ENCODE results near the gene POFUT2. TPM values are rescaled to one million over a fixed set of nuclear protein-coding genes. Genes with fewer than 3 reads are reported as not detected.
A peak's percentile ranks its signal among the peaks of the same experiment; 100 is the strongest.

Gene POFUT2
- total RNA-seq, 4 donors from 2014 or later, result 4.8 to 11.0 (median 5.9) TPM

DNA sequence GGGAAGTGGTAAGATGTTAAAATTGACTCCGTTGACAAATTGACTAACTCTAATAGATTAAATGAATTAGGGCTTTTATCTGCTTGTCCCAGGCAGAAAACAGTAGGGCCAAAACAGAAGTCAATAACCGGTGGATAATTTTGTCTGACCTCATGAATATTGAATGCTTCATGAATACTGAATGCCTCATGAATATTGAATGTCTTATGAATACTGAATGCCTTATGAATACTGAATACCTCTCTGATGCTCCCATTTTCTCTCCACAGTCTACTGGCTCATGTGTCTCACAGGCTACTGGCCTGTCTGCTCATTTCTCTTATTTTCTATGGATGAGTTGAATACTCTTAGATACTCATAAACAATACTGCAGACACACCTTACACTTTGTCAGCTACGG, 56.0 kb downstream of the POFUT2 start:
- intact Hi-C loops (cut with DNase I; ENCODE audit: low total_unique reads), result no loop called here
- Histone ChIP-seq H3K36me3 (no peaks in the 10 kb centered on the region), H3K27ac (no peak overlapping the region), H3K4me3 (no peak overlapping the region), H3K9me3 (no peaks in the 10 kb centered on the region), H3K27me3 (peaks cover 11 to 15% (median 11%) of the 10 kb centered on the region in 3 donors), H3K4me1 (no peaks in the 10 kb centered on the region)
- ATAC-seq (no peak), DNase-seq (no peak)
- in situ Hi-C loops (cut with MboI; ENCODE audit: low sequenced_read_pairs in 4 of 4), result no loop called here
- TF ChIP-seq, protein P1, sequence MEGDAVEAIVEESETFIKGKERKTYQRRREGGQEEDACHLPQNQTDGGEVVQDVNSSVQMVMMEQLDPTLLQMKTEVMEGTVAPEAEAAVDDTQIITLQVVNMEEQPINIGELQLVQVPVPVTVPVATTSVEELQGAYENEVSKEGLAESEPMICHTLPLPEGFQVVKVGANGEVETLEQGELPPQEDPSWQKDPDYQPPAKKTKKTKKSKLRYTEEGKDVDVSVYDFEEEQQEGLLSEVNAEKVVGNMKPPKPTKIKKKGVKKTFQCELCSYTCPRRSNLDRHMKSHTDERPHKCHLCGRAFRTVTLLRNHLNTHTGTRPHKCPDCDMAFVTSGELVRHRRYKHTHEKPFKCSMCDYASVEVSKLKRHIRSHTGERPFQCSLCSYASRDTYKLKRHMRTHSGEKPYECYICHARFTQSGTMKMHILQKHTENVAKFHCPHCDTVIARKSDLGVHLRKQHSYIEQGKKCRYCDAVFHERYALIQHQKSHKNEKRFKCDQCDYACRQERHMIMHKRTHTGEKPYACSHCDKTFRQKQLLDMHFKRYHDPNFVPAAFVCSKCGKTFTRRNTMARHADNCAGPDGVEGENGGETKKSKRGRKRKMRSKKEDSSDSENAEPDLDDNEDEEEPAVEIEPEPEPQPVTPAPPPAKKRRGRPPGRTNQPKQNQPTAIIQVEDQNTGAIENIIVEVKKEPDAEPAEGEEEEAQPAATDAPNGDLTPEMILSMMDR (IDR thresholded peaks at IDR 0.05 in 4 of 5, conservative IDR thresholded peaks at IDR 0.05 in 1 of 5), result no peak

DNA sequence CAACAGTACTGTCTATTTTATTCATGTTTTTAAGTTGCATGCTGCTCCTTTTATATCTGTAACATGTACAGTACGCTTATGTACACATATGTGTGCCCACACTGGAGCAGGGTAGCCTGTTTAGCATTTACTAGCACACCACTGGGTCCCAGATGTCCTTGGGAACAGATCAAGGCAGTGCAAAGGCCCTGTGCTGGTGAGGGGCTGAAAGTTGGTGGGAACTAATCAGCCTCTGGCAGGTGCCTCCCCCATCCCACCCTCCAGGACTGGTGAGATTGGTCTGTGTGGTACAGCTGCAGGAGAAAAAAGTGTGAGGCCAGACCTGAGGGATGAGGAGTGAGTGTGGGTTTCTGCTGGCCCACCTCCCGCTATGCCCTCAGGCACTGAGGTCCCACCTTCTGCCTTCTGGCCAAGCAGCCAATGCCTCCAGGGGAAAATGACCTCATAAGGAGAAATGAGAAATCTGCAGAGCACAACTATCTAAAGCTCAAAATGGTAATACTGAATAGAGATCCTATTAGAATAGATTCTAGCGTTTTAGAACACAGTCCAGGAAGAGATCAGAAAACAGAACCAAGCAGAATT, 58.9 kb downstream of the POFUT2 start:
- no peaks in the 10 kb centered on the region for H3K9me3 ChIP-seq
- no peaks in the 10 kb centered on the region for H3K4me1 ChIP-seq
- H3K36me3 ChIP-seq, result no peaks in the 10 kb centered on the region
- intact Hi-C loops (cut with DNase I; ENCODE audit: low total_unique reads), result no loop called here
- no peak overlapping the region for H3K27ac ChIP-seq
- no peak for DNase-seq
- in situ Hi-C loops (cut with MboI; ENCODE audit: low sequenced_read_pairs in 4 of 4), result no loop called here
- TF ChIP-seq, protein P1 (IDR thresholded peaks at IDR 0.05 in 4 of 5, conservative IDR thresholded peaks at IDR 0.05 in 1 of 5), result no peak
- TF ChIP-seq POLR2A (IDR thresholded peaks at IDR 0.05), result no peak
- ATAC-seq, result no peak
- H3K27me3 ChIP-seq, result peaks cover 7 to 9% (median 8%) of the 10 kb centered on the region in 3 donors
- H3K4me3 ChIP-seq, result no peak overlapping the region

DNA sequence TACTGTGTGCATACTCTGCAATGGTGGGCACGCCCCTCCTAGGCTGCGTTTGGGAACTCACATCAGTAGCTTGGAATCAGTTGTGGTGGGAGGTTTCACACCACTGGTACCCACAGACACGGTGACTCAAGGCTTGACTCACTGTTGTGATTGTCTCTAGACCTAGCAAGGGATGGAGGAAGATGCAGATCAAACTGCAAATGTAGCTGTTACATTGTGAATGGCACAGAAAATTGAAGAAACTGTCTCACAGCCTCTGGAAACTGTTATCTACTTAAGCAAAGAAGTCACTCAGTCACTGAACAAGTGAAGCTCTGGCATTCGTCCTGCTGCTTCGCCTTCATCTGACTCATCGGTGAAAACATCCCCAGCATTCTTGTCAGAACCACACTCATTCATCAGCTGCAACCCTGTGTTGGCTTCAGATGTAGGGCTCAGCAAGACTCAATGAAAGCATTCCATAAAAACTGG, 59.5 kb downstream of the POFUT2 start:
- Histone ChIP-seq H3K9me3 (no peaks in the 10 kb centered on the region), H3K36me3 (no peaks in the 10 kb centered on the region), H3K4me1 (no peaks in the 10 kb centered on the region), H3K27ac (no peak overlapping the region), H3K4me3 (no peak overlapping the region), H3K27me3 (peaks cover 7 to 9% (median 8%) of the 10 kb centered on the region in 3 donors)
- ATAC-seq (peak; percentile 54 to 59), DNase-seq (peak; percentile 29 to 44)
- intact Hi-C loops (cut with DNase I; ENCODE audit: low total_unique reads) (no loop called here), in situ Hi-C loops (cut with MboI; ENCODE audit: low sequenced_read_pairs in 4 of 4) (no loop called here)
- TF ChIP-seq, protein P1 (IDR thresholded peaks at IDR 0.05 in 4 of 5, conservative IDR thresholded peaks at IDR 0.05 in 1 of 5), result no peak
- no peak for TF ChIP-seq POLR2A (IDR thresholded peaks at IDR 0.05)

DNA sequence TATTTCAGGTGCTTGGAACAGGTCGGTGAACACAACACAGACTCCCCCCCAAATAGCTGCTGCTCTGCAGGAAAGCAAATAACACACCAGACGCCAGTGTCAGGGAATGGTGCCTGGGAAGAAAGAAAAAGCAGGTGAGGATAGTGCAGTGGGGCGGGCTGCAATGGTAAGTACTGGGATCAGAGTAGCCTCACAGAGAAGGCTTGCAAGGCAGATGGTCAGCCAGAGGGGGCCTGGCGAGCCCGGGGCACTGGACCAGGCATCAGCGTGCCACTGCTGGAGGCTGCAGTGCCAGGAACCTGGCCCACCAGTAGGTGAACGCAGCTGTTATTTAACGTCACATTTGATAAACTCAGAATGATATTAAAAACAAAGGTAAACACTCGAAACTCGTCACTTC, 60.0 kb downstream of the POFUT2 start:
- Histone ChIP-seq H3K27me3 (peaks cover 7 to 9% (median 8%) of the 10 kb centered on the region in 3 donors), H3K9me3 (no peaks in the 10 kb centered on the region), H3K4me1 (no peaks in the 10 kb centered on the region), H3K27ac (no peak overlapping the region), H3K36me3 (peaks cover 0 to 3% of the 10 kb centered on the region in 2 donors), H3K4me3 (no peak overlapping the region)
- ATAC-seq (no peak), DNase-seq (no peak)
- in situ Hi-C loops (cut with MboI; ENCODE audit: low sequenced_read_pairs in 4 of 4), result no loop called here
- intact Hi-C loops (cut with DNase I; ENCODE audit: low total_unique reads), result no loop called here
- TF ChIP-seq, protein P1 (IDR thresholded peaks at IDR 0.05 in 4 of 5, conservative IDR thresholded peaks at IDR 0.05 in 1 of 5), result no peak
- no peak for TF ChIP-seq POLR2A (IDR thresholded peaks at IDR 0.05)

All from gastrocnemius medialis (tissue), 4 donors.